ENCODE measurements around the gene FLOT1. TPM values are rescaled to one million over a fixed set of nuclear protein-coding genes. Genes with fewer than 3 reads are reported as not detected.
A peak's percentile ranks its signal among the peaks of the same experiment; 100 is the strongest.

FLOT1 gene
- total RNA-seq, 1 experiment from 2014 or later: 111 TPM

DNA sequence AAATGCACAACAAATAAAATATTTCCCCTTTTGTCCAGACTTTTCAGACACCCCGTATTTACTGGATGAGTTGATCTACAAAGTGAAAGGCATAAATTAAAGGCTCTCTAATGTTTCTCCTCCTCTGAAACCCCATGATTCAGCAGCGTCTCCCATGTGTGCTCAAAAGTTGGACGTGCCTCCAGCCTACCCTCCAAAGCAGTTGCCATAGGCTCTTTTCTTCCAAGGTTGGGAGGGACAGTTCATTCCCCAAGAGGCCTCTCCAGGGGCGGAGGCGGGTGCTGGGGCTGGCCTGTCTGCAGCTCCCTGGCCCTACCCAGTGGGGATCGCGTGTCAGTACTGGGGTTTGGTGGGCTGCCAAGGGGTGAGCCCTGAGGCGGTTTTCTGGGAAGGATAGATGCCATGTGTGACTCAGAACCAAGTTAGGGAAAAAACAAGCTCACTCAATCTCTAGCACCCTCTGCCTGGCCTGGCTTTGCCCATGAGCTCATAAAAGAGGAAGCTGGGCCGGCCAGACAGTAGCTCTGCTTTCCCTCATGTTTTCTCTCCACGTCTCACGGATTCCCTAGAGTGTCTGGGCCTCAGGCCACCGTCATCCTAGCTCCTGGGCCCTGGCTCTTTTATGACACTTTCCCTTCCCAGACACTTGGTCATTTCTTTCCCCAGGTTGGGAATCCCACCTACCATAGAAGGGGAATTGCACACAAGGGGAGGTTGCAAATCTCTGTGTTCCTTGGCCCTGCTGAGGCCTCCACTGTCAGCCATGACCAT, 9.9 kb upstream of the FLOT1 start:
- H4K5ac ChIP-seq (ENCODE audit: insufficient read length, low read depth, low read length): no peak overlapping the region
- Mint-ChIP-seq H3K4me3 (no peak overlapping the region), H3K27me3 (ENCODE audit: low read depth) (peaks cover 3% of the 10 kb centered on the region; the same call in 1 of the 2 replicates), H3K4me1 (peaks cover 11 to 22% of the 10 kb centered on the region in 2 experiments), H3K9me3 (no peaks in the 10 kb centered on the region), H3K27ac (peak overlapping the region in 2 of 3 experiments; percentile 43 to 61; a peak in 6 of 7 replicates), H3K36me3 (ENCODE audit: insufficient read depth in 1 of 3, low read depth in 3 of 3) (no peaks in the 10 kb centered on the region)
- no peak for DNase-seq
- no peak overlapping the region for H3K56ac ChIP-seq (ENCODE audit: insufficient read length, low read depth, low read length)
- no peak overlapping the region for H3K4ac ChIP-seq (ENCODE audit: low read depth, low read length)
- no peak overlapping the region for H2BK5ac ChIP-seq (ENCODE audit: insufficient read length, low read length)
- no peak overlapping the region for H2BK120ac ChIP-seq (ENCODE audit: low read depth, low read length, poor library complexity, severe bottlenecking)
- no peak overlapping the region for H3K14ac ChIP-seq (ENCODE audit: insufficient read depth, low read length)
- no peak overlapping the region for H3K4me2 ChIP-seq (ENCODE audit: insufficient read depth, insufficient read length, low read length)
- H2AFZ ChIP-seq (ENCODE audit: low read length): no peak overlapping the region
- no peaks in the 10 kb centered on the region for H3K4me1 ChIP-seq (ENCODE audit: insufficient read depth, low read length)
- H3K27me3 ChIP-seq (ENCODE audit: insufficient read depth, low read length): no peaks in the 10 kb centered on the region
- no peak overlapping the region for H3K9ac ChIP-seq (ENCODE audit: extremely low read depth, insufficient read length, low read length)
- H2BK20ac ChIP-seq (ENCODE audit: low read depth, low read length, poor library complexity, severe bottlenecking): no peak overlapping the region
- no peaks in the 10 kb centered on the region for H3K79me1 ChIP-seq (ENCODE audit: insufficient read depth, low read depth, low read length, poor library complexity, severe bottlenecking)
- no peaks in the 10 kb centered on the region for H3K9me3 ChIP-seq (ENCODE audit: control insufficient read depth, low read depth, low read length)
- no peak overlapping the region for H3K27ac ChIP-seq (ENCODE audit: insufficient read length, low read depth, low read length)
- H4K20me1 ChIP-seq (ENCODE audit: control insufficient read depth, insufficient read depth, insufficient read length): no peaks in the 10 kb centered on the region
- H3K79me2 ChIP-seq (ENCODE audit: insufficient read depth, low read length): no peaks in the 10 kb centered on the region
- WGBS (ENCODE audit: extremely low coverage, insufficient read length, low lambda C conversion rate): no CpG with 5 or more reads among the region's 12 CpGs
- no peak overlapping the region for H3T11ph ChIP-seq (ENCODE audit: low read length)
- H2AK5ac ChIP-seq (ENCODE audit: insufficient read length, low read length): no peak overlapping the region
- H3K23ac ChIP-seq (ENCODE audit: insufficient read length, low read depth, low read length): no peak overlapping the region
- no peak overlapping the region for H2BK12ac ChIP-seq (ENCODE audit: insufficient read length, low read depth, low read length)
- no peak overlapping the region for H4K91ac ChIP-seq (ENCODE audit: insufficient read length, low read depth, low read length)
- H3K23me2 ChIP-seq (ENCODE audit: insufficient read length, low read depth, low read length, poor library complexity, severe bottlenecking): no peaks in the 10 kb centered on the region
- H3K18ac ChIP-seq (ENCODE audit: insufficient read length, low read depth, low read length): no peak overlapping the region
- no peak overlapping the region for H2BK15ac ChIP-seq (ENCODE audit: low read depth, low read length)
- H4K8ac ChIP-seq (replicated peaks; ENCODE audit: insufficient read length, low read depth, low read length): no peak overlapping the region
- no peak for TF ChIP-seq CTCF (conservative IDR thresholded peaks at IDR 0.05)

All from H9 (cell line).